GM10248 (cell line): ENCODE data around the gene PPP4R2.

Source experiments
- CTCF ChIA-PET: fragments of 300-600 bp; sonication (Branson Sonifier 250); formaldehyde crosslinking; extraction: SDS; loops from one replicate; lab custom pipeline; 2021; ENCODE audit warnings: antibody characterized with exemption; lab: Yijun Ruan, JAX
- POLR2A ChIA-PET: fragments of 350-650 bp; sonication (Branson Sonifier 250); formaldehyde crosslinking; extraction: SDS; loops from one replicate; lab custom pipeline; 2020; ENCODE audit warnings: antibody characterized with exemption; lab: Yijun Ruan, JAX
- DNase-seq: peaks from one replicate; pipeline ENCODE4 v3.0.0; 2012; ENCODE audit errors: extremely low spot score
- TF ChIP-seq, protein P1 (sequence below): IDR thresholded peaks from 2 replicates; pipeline ENCODE4 v1.5.1; 2012; ENCODE audit warnings: mild to moderate bottlenecking, low read depth; ENCODE audit errors: extremely low read depth, missing control alignments, control extremely low read depth

Gene PPP4R2

DNA sequence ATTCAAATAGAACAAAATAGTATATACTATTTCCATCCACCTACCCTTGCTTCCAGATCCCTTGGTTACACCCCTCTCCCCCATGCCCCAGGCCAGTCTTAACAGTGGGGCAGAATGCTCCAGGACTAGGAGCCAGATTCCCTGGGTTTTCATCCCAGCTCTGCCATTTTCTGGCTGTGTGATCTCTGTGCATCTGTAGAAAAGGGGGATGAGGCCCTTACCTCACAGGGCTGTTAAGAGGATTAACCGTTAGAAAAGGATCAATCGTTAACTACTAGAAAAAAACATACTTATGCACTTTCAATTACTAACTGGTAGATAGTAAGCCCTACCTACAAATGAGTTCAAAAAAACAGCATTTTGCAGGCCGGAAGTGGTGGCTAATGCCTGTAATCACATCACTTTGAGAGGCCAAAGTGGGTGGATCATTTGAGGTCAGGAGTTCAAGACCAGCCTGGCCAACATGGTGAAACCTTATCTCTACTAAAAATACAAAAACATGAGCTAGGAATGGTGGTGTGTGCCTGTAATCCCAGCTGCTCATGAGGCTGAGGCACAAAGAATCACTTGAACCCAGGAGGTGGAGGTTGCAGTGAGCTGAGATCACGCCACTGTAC is 76.6 kb downstream of the PPP4R2 start:
- no peak for DNase-seq
- CTCF ChIA-PET = no interaction called here
- TF ChIP-seq, protein P1, sequence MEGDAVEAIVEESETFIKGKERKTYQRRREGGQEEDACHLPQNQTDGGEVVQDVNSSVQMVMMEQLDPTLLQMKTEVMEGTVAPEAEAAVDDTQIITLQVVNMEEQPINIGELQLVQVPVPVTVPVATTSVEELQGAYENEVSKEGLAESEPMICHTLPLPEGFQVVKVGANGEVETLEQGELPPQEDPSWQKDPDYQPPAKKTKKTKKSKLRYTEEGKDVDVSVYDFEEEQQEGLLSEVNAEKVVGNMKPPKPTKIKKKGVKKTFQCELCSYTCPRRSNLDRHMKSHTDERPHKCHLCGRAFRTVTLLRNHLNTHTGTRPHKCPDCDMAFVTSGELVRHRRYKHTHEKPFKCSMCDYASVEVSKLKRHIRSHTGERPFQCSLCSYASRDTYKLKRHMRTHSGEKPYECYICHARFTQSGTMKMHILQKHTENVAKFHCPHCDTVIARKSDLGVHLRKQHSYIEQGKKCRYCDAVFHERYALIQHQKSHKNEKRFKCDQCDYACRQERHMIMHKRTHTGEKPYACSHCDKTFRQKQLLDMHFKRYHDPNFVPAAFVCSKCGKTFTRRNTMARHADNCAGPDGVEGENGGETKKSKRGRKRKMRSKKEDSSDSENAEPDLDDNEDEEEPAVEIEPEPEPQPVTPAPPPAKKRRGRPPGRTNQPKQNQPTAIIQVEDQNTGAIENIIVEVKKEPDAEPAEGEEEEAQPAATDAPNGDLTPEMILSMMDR = no peak
- POLR2A ChIA-PET = no interaction called here

DNA sequence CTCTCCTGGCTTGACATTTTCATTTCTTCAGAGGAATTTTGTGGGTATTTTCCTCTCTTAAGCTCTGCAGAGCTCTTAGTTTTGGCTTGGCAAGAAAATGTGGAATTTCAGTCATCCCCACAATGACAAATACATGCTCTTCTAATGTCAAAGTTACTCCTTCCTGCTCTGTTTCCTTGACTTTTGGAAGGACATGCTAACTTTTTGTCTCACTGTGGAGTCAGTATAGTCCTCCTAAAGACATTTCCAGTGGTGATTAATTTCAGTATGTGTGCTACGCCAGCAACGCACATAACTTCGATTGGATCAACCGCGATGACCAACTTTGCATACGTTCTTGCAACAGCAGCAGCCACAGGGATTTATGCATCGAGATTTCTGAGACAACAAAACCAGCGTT is 78.2 kb downstream of the PPP4R2 start:
- ChIA-PET POLR2A (no interaction called here), CTCF (no interaction called here)
- no peak for DNase-seq
- TF ChIP-seq, protein P1 = no peak

DNA sequence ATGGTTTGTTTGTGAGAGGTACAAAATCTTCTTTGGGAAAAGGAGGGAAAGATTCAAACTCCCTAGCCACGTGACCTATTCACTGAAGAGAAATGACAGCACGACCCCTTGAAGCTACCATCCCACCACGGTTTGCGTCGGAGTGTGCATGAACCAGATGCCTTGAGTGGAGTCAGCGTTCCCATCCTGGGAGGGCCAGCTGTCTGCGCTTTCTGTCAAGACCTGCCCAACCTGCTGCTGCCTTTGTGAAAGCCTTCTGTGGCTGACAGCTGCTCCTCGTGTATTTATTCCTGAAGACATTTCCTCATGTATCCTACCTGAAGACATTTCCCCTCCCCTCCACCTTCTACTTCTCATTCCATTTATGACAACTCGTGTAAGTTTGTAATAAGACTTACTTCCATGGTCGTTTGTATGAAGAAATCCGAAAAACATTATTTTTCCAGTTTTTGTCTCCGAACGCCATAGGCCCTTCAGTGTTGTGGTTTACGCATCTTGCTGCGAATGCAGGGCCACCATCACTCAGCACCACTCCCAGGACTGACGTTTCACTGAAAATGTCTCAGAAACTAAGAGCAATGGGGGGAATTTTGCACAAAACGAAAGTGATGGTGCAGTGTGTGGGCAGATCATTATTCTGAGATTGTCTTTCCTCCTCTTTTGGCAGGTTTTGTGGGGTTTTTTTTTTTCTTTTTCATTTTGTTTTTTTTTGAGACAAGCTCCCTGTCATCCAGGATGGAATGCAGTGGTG is 83.8 kb downstream of the PPP4R2 start:
- CTCF ChIA-PET = interaction anchor here (1.0 to 1.5 kb wide), 3 partner anchors 24 to 811 kb away, joined by 3 read pairs; no protein-coding TSS in a partner anchor

DNA sequence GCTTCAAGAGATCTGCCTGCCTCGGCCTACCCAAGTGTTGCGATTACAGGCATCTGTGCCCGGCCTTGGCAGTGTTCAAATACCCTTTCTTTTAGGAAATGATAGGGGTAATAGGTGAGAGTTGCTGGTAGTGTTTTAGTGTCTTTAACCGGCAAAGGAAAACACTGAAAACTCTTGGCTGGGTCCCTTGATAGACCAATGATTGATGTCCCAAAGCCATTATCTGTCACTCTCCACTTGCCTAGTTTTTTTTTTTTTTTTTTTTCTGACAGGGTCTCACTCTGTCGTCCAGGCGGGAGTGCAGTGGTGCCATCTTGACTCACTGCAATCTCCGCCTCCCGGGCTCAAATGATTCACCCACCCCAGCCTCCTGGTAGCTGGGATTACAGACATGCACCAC is 84.5 kb downstream of the PPP4R2 start:
- POLR2A ChIA-PET = no interaction called here
- CTCF ChIA-PET = interaction anchor here (1.0 to 2.0 kb wide), 3 partner anchors 10 to 812 kb away, joined by 3 to 9 read pairs (median 3); no protein-coding TSS in a partner anchor
- DNase-seq = no peak
- TF ChIP-seq, protein P1 = no peak

More for the DNA sequence above, 83.8 kb downstream of the PPP4R2 start:
- DNase-seq = peak; percentile 46
- POLR2A ChIA-PET = no interaction called here
- TF ChIP-seq, protein P1 = no peak

DNA sequence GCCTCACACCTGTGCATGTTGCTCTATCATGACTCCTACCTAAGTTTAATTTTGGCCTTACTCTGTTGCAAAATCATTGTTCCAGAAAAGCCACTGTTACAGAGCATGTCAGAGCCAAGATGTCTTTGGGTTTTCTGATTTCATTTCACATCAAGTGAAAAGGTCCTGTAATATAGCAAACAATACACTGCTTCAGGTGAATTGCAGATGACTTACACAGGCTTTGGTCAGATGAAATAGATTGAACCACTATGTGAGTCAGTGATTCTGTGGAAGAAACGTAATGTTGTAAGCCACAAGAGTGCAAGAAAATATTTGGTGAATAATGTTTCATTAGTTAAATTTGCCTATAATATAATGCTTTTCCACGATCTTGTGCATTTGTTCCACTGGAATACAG is 87.6 kb downstream of the PPP4R2 start:
- TF ChIP-seq, protein P1 = no peak
- DNase-seq = no peak
- CTCF ChIA-PET = interaction anchor here (1.7 to 3.4 kb wide), 2 partner anchors 144 to 149 kb away, joined by 5 to 22 read pairs; no protein-coding TSS in a partner anchor
- POLR2A ChIA-PET = no interaction called here

DNA sequence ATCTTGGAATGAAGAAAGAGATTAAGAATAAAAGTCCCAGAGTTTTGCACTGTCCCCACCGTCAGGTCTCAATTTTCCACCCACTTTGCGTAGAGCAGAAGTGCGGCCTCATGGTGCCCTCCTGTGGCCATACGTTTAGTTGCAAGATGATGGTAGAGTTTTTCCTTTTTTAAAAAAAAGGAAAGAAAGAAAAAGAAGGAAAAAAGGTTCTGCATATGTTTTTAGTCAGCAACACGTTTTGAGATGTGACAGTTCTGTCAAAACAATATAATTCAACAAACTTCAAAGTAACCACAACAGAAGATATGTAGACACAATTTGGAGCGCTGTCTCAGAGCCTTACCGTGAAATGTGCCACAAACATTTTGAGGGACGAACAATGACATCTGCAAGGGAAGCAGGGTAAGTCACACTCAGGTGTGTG is 89.5 kb downstream of the PPP4R2 start:
- CTCF ChIA-PET = interaction anchor here (0.7 to 4.2 kb wide), 28 partner anchors 8 to 1375 kb away, joined by 3 to 30 read pairs (median 3); no protein-coding TSS in a partner anchor
- TF ChIP-seq, protein P1 = peak; percentile 84
- DNase-seq = peak; percentile 46
- POLR2A ChIA-PET = no interaction called here
